GM21390 (cell line): ENCODE measurements around the gene CLEC17A.
A peak's percentile ranks its signal among the peaks of the same experiment; 100 is the strongest.
"Not testable (repeated sequence)": the region's sequence is repeated elsewhere in the genome, so short reads cannot be mapped to it uniquely, and the experiment has no call there.

Source experiments
- ATAC-seq: cut with Tn5 transposase; IDR thresholded peaks from one replicate; pipeline ENCODE4 v1.9.1; 2021; ENCODE audit not compliant: unreplicated experiment

The CLEC17A gene

DNA sequence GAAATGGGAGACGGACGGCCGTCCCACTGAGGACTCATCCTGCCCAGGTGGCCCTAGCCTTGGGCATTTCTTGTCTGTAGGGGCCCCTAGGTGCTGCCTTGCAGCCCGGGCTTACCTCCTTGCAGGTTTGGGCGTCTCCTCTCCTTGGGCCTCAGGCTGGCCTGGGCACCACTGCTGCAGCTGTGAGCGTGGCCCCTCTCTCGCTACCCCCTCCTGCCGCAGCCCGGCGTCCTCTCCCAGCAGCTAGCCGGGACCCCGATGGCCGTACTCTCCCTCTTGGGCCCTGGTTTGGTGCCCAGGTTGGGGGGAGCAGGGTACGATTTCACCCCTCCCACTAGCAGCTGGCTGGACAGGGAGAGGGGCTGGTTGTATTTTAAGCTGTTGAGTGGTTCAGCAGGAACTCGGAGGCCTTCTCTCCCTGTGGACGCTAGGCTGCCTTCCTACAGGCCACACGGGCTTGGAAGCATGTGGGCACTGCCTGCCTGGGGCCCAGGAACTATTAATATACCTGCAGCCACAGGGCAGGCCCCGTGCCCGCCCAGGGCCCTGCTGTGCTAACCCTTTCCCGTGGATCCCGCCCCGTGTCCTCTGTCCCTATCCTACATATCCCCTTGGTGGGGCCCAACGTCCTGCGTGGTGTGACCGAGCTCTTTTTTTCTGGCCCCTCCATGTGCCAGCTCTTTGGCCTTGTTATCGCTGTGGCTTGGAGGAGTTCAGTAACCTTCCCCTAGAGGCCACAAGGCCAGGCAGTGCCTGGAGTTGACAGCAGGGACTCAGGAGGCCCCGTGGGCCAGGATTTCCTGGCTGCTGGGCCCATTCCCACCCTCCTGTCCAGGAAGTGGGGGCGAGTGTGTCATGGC is 22.7 kb upstream of the CLEC17A start:
- no peak for ATAC-seq

DNA sequence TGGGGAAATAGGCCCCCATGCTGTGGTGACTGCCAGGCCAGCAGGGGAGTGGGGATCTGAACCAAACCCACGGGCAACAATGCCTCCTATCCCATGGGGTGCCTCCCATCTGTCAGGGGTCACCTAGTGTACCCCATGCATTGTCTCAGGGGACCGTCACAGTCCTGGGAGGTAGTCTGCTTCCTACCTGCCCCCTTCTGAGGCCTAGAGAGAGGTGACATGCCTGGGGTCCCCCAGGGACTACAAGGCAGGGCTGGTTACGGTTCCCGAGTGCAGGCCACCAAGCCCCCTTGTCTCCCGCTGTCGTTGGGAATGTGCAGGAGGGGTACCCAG is 22.1 kb upstream of the CLEC17A start:
- ATAC-seq = no peak

DNA sequence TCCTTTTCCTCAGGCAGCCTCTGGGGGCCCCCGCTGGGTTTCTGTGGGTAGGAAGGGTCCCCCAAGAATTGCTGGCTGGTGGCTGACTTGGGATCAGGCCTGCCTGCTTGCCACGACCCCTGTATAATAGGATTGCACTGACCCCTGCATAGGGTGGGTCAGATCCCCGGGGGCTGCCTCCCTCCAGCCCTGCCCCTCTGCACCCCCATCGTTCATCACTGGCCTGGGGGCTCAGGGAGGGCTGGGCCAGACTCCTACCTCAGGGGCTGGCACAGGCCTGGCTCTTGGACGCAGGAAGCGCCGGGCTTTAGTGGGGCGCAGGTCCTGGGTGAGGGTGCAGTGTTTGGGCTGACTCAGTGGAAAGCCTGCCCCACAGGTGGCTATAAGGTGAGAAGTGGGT is 21.6 kb upstream of the CLEC17A start:
- no peak for ATAC-seq

GRCh38 chr19:14561847-14562351 is 21.0 kb upstream of the CLEC17A start:
- ATAC-seq = no peak

DNA sequence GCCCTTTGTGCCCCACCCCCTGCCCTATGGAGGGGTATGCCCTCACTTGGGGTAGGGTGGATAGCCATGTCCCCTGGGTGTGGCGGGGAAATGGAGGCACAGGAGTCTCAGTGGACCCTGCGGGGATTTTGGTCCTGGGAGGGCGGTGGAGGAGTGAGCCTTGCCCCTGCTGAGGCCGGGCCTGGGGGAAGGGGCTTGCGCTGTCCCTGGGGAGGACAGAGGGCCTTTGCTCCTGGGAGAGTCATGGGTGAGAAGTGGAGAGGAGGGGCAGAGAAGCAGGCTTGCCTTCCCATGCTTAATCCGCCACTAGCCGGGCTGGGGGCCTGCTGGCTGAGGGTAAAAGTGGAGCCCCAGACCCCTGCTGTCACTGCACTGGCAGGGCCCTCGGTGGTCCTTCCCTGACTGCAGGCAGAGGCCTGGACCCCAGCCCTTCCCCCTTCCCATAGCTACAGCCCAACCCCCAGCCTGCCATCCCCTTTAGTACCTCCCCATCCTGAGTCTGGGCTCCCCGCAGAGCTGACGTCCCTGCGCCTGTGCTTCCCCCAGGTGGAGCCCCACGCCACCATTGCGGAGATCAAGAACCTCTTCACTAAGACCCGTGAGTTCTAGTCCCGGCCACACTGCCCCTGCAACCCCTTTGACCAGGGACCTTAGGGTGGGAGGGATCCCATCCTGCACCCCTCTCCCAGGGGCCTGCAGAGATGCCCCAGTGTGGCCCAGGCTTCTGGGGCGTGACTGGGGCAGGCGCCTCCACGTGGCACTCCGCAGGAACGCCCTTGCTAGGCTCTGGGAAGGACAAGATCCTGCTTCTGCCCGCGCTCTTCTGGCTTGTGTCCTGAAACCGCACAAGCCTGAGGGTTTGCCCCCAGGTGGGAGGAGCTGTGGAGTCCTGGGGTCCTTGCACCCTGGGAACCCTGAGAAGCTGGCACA is 20.0 kb upstream of the CLEC17A start:
- no peak for ATAC-seq

DNA sequence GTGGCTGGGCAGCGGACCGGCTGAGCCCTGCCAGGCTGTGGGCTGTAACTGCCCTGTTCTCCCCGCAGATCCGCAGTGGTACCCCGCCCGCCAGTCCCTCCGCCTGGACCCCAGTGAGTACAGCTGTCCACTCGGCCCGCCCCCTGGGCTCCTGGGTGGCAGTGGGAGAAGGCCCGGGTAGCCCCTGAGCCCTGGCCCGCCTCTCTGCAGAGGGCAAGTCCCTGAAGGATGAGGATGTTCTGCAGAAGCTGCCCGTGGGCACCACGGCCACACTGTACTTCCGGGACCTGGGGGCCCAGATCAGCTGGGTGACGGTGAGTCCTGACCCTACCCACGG is 19.3 kb upstream of the CLEC17A start:
- no peak for ATAC-seq

- ATAC-seq = no peak
Measured at GRCh38 chr19:14563989-14564651, 18.8 kb upstream of the CLEC17A start.

DNA sequence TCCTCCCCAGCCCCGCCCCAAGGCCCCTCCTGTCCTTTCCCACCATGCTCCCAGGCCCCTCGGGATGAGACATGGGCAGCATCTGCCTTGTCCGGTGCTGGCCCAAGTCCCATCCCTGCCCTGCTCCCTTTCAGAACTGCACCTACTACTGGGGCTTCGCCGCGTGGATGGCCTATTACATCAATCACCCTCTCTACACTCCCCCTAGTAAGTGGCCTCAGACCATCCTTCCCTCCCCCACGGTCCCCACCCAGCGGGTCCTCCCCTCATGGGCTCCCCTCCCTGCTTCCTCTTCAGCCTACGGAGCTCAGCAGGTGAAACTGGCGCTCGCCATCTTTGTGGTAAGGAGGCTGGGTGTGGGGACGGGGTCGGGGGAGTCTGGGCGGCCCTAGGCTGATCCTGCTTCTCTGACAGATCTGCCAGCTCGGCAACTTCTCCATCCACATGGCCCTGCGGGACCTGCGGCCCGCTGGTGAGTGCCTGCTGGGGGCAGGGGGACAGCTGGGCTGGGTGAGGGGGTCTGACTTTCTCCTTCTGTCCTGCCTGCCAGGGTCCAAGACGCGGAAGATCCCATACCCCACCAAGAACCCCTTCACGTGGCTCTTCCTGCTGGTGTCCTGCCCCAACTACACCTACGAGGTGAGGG is 18.1 kb upstream of the CLEC17A start:
- not testable (repeated sequence) for ATAC-seq

- ATAC-seq = no peak
Measured at GRCh38 chr19:14565298-14565679, 17.6 kb upstream of the CLEC17A start.

- ATAC-seq = no peak
Measured at GRCh38 chr19:14565765-14566711, 16.8 kb upstream of the CLEC17A start.

- ATAC-seq = no peak
Measured at GRCh38 chr19:14566712-14567077, 16.2 kb upstream of the CLEC17A start.

- no peak for ATAC-seq
Measured at GRCh38 chr19:14567079-14567478, 15.8 kb upstream of the CLEC17A start.

GRCh38 chr19:14570864-14571527 is 11.9 kb upstream of the CLEC17A start:
- no peak for ATAC-seq

- ATAC-seq = peak; percentile 89
Measured at GRCh38 chr19:14571695-14572490, 11.0 kb upstream of the CLEC17A start, which contains the start of gene NDUFB7. Gene NDUFB7, minus strand, starts transcription at chr19:14572066. Its CDS starts 66 bp downstream, at chr19:14572000.

GRCh38 chr19:14575428-14575980 is 7.4 kb upstream of the CLEC17A start:
- no peak for ATAC-seq

DNA sequence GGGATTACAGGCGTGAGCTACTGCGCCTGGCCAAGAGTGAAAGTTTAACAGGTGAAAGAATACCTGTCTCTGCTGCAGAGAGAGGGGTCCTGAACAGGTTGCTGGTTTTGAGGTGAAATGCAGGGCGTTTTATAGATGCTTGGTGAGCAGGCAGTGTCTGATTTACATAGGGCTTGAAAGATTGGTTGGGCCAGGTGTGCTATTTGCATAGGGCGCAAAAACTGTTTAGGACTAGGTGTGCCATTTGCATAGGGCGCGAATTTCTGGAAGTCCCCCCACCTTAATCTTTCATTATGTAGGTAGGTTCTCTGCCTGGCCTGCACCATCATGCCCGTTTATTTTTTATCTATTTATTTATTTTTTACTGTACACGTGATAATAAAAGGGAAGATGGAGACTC is 6.5 kb upstream of the CLEC17A start:
- ATAC-seq = no peak

- ATAC-seq = no peak
Measured at GRCh38 chr19:14577264-14577663, 5.6 kb upstream of the CLEC17A start.

- ATAC-seq = no peak
Measured at GRCh38 chr19:14577885-14578427, 4.9 kb upstream of the CLEC17A start.
